Measurements from ENCODE around the gene SSX5. TPM values are rescaled to one million over a fixed set of nuclear protein-coding genes. Genes with fewer than 3 reads are reported as not detected.
"Not testable (repeated sequence)": the region's sequence is repeated elsewhere in the genome, so short reads cannot be mapped to it uniquely, and the experiment has no call there.

Gene SSX5, protein sequence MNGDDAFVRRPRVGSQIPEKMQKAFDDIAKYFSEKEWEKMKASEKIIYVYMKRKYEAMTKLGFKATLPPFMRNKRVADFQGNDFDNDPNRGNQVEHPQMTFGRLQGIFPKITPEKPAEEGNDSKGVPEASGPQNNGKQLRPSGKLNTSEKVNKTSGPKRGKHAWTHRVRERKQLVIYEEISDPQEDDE
- polyA plus RNA-seq (ENCODE audit: insufficient read length): not detected

DNA sequence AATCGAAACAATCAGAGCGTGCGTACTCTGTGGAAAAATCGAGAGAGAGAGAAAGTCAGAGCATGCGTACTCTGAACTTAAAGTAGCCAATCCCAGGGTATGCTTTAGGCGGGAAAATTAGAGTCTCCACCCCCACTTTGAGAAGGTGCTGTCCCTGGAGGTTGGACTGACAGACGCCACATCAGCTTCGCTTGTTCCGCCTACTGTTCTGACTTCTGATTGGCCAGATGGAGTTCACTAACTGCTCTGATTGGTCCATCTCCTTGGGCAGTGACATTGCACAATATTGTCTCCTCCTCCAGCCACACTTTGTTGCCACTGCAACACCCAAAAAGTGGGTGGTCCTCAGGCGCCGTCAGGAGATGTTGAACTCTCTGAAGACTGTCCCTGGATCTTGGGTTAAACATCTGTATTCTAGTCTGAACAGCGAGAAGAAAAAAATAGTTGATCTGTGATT is at the start of gene SSX5:
Gene SSX5 (minus strand): TSS at position 51 of the 457 bp plus-strand sequence. CDS start 1,437 bp downstream, outside the sequence.
- DNase-seq: no peak

DNA sequence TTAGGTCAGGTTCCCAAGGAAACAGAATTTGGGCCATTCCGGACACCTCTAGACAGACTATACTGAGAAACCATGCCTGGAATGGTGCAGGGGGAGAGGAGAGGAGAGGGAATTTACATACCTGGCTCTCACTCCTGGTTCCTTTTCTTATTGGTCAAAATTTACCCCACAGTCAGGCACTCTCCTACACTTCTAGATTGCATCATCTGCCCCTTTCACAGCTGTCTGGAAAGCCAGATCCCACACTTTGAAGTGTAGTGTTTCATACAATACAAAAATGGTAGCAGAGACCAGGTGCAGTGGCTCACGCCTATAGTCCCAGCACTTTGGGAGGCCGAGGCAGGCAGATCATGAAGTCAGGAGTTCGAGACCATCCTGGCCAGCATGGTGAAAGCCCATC is 27.6 kb upstream of the SSX5 start:
- not testable (repeated sequence) for DNase-seq

DNA sequence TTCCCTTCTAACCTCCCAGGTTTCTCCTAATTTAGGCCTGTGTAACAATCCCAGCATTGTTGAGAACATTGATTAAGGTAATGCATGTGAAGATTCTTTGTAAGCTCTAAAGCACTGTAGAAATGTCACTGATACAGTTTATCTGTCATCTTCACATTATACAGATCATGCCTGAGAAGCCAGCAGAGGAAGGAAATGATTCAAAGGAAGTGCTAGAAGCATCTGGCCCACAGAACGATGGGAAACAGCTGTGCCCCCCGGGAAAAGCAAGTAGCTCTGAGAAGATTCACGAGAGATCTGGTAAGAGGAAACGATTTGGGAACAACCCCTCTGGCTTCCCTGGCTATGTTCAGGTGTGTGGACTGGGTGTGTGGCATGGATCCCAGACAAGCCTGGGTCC is 17.7 kb upstream of the SSX5 start:
- DNase-seq: not testable (repeated sequence)

DNA sequence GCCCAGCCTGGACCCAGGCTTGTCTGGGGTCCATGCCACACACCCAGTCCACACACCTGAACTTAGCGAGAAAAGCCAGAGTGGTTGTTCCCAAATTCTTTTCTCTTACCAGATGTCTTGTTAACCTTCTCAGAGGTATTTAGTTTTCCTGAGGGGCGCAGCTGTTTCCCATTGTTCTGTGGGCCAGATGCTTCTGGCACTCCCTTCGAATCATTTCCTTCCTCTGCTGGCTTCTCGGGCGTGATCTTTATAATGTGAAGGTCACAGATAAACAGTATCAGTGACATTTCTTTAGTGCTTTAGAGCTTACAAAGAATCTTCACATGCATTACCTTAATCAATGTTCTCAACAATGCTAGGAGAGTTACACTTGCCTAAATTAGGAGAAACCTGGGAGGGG is 6.6 kb downstream of the SSX5 start:
- DNase-seq: not testable (repeated sequence)

DNA sequence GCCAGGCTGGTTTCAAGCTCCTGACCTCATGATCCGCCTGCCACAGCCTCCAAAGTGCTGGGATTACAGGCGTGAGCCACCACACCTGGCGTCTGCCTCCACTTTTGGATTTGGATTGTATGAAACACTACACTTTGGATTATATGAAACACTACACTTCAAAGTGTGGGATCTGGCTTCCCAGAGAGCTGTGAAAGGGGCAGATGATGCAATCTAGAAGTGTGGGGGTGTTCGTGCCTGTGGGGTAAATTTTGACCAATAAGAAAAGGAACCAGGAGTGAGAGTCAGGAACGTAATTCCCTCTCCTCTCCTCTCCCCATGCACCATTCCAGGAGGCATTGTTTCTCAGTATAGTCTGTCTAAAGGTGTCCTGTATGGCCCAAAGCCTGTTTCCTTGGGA is 14.7 kb downstream of the SSX5 start:
- DNase-seq: not testable (repeated sequence)

DNA sequence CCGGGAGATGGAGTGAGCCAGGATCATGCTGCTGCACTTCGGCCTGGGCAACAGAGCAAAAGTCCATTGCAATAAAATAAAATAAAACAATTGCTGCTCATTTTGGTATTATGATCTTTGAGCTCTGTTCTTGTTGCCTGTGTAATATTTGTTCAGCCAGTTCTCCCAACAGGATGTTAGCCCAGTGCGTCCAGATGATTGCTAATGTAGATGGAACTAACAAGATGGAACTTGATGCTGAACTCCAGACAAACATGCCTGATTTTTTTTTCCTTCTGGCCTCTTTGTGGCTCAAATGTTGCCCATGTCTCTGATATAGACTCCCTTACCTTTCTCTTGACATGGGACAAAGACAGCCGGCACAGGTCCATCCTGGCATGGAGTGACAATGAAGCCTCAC is 15.8 kb downstream of the SSX5 start:
- no peak for DNase-seq

DNA sequence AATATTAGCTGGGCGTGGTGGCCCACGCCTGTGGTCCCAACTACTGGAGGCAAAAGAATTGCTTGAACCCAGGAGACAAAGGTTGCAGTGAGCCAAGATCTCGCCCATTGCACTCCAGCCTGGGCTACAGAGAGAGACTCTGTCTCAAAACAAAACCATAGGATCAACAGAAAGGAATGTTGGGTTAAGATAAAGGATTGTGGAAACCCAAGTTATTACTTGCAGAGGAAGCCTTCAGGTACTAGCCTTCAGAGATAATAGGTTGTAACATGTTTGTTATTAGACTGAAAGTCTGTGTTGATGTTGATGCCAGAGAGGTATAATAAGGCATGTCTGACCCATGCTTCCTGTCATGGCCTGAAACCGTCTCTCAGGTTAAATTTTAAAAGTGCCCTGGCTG is 16.9 kb downstream of the SSX5 start:
- DNase-seq: no peak

DNA sequence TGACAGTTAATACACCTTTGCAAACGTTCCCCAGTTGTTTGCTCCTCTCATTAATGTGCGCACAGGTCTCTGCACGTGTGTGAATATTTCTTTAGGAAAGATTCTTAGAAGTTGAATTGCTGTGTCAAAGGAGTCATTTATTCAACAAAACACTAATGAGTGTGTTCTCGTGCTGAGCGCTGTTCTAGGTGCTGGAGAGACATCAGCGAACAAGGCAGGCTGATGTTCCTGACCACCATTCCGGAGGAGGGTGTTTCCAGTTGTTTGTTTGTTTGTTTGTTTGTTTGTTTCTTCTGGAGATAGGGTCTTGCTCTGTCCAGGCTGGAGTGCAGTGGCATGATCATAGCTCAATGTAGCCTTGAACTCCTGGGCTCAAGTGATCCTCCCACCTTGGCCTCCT is 30.3 kb downstream of the SSX5 start:
- not testable (repeated sequence) for DNase-seq

DNA sequence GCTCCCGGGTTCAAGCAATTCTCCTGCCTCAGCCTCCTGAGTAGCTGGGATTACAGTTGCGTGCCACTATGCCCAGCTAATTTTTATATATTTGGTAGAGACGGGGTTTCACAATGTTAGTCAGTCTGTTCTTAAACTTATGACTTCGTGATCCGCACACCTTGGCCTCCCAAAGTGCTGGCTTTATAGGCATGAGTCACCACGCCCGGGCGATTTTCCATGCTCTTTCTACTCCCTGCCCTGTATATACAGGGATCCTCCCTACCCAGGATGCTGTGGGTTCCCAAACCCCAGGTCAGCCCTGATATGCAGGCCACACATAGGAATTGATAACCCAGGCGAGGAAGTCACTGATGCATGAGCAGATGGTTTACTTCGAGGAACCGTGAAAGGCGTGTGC is 31.4 kb downstream of the SSX5 start:
- no peak for DNase-seq

DNA sequence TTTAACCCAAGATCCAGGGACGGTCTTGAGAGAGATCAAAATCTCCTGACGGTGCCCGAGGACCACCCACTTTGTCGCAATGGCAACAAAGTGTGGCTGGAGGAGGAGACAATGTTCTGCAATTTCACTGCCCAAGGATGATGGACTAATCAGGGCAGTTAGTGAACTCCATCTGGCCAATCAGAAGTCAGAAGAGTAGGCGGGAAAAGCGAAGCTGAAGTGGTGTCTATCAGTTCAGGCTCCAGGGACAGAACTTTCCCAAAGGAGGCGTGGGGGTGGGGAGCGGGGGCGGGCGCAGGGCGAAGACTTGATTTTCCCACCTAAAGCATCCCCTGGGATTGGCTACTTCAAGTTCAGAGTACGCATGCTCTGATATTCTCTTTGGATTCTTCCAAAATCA is 40.6 kb downstream of the SSX5 start:
- no peak for DNase-seq

DNA sequence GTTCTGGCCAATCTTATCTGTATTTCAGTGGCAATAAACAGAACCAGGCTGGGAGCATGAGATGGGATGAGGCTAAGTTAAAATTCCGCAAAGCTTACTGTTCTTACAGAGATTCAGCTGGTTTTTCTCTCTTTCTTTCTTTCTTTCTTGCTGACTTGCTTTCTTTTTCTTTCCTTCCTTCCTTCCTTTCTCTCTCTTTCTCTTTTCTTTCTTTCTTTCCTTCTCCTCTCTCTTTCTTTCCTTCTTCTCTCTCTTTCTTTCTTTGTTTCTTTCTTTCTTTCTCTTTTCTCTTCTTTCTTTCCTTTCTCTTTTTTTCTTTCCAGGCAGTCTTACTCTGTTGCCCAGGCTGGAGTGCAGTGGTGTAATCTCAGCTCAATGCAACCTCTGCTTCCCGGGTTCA is 41.8 kb downstream of the SSX5 start:
- no peak for DNase-seq

DNA sequence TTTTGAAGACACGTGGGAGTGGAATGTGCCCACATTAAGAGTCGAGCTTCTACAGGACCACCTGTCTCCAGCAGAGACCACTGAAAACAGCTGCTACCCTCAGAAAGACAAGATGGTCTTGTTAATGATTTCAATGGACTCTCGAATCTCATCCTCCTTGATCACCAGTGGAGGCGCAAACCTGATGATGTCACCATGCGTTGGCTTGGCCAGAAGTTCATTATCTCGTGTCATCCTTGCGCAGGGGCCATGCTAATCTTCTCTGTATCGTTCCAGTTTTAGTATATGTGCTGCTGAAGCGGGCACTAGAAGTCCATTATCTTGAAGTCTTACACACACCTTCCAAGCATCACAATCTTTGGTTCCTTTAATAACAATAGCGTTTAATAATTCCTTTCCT is 42.8 kb downstream of the SSX5 start:
- DNase-seq: no peak

DNA sequence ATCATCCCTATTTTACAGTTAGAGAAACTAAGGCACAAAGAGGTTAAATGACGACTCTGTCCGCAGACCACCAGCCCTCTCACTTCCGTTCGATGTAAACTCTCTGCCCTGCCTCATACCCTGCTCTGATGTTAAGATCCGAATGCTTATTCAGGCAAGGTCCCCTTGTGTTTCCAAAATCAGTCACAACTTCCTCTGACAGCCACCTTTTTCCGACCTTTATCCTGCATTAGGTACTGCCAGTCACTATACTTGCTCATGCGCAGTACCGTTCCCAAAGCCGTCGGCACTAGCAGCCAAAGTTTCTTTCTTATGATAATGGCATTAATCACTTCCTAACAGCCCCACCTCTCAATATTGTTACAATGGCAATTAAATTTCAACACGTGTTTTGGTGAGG is 53.9 kb downstream of the SSX5 start:
- not testable (repeated sequence) for DNase-seq

DNA sequence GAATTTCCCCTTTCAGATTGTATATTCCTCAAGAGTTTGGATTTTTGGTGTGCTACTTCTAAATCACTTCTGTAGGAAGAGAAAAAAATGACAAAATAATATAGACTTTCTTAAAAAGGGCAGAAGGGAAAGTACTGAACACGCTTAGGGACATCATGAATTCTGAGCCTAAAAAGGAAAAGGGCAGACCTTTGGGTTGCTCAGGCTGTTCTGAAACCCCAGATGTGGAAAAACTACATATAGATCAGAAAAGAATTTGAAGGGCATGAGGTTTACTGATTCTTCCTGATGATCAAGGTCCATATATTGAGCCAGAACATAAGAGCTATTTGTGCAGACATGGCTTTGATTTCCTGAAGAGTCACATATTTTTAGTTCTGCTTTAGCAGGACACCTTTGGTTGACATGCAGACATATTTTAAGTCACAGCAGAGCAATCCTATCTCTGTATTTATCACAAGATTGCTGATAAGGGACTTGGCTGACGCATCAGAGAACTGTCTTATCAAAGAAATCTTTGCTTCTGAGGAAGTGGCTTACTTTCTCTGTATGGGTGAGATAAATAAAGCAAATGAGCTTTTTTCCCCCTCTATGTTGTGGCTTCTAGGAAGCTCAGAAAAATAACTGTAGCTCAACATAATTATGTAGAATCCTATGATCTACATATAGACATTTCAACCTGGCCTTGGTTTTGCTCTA is 54.6 kb downstream of the SSX5 start:
- DNase-seq: not testable (repeated sequence)

DNA sequence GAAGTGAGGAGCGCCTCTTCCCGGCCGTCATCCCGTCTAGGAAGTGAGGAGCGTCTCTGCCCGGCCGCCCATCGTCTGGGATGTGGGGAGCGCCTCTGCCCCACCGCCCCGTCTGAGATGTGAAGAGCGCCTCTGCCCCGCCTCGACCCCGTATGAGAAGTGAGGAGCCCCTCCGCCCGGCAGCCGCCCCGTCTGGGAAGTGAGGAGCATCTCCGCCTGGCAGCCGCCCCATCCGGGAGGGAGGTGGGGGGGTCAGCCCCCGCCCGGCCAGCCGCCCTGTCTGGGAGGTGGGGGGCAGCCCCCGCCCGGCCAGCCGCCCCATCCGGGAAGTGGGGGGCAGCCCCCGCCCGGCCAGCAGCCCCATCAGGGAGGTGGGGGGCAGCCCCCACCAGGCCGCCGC is 57.5 kb downstream of the SSX5 start:
- DNase-seq: not testable (repeated sequence)

Other genes with a start within 250 kb of the SSX5 start
- 5.3 TPM for gene ZNF182, start 192.8 kb downstream of the SSX5 start, polyA plus RNA-seq (ENCODE audit: insufficient read length)
- gene SPACA5, start 189.8 kb downstream of the SSX5 start, polyA plus RNA-seq (ENCODE audit: insufficient read length): not detected
- 2.4 TPM for gene ZNF630, start 125.2 kb downstream of the SSX5 start, polyA plus RNA-seq (ENCODE audit: insufficient read length)
- not detected for gene SPACA5B, start 66.2 kb downstream of the SSX5 start, polyA plus RNA-seq (ENCODE audit: insufficient read length)
- not detected for gene SSX1, start 58.6 kb upstream of the SSX5 start, polyA plus RNA-seq (ENCODE audit: insufficient read length)
- not detected for gene SSX3, start 159.9 kb upstream of the SSX5 start, polyA plus RNA-seq (ENCODE audit: insufficient read length)
- gene SSX4, start 186.7 kb upstream of the SSX5 start, polyA plus RNA-seq (ENCODE audit: insufficient read length): not detected
- not detected for gene SSX4B, start 215.2 kb upstream of the SSX5 start, polyA plus RNA-seq (ENCODE audit: insufficient read length)

Measured in hindlimb muscle (tissue), 1 donor.